HepG2 (cell line): ENCODE measurements around the gene SETD5. TPM values are rescaled to one million over a fixed set of nuclear protein-coding genes. Genes with fewer than 3 reads are reported as not detected.

Experiments used
- ATAC-seq: fragments of 200-7000 bp; cut with Tn5 transposase; 3 replicates; pipeline ENCODE4 v1.9.1; 2020; ENCODE audit warnings: mild to moderate bottlenecking, moderate library complexity
- BruUV-seq: library from RNA; stranded (reverse); fragments of 400-500 nt; replicated peaks from 2 replicates; lab custom pipeline; 2021; lab: Mats Ljungman, UMichigan
- CTCF ChIA-PET: fragments of 300-600 bp; formaldehyde crosslinking; extraction: SDS; loops from one replicate; lab custom pipeline; 2021; ENCODE audit warnings: low total read pairs, inconsistent platforms, low intra/inter-chr PET ratio; lab: Yijun Ruan, JAX
- POLR2A ChIA-PET: fragments of 350-600 bp; sonication (Branson Sonifier 250); formaldehyde crosslinking; loops from one replicate; lab custom pipeline; 2020; ENCODE audit warnings: antibody characterized with exemption, inconsistent platforms; lab: Yijun Ruan, JAX
- DNase-seq: peaks from one replicate; pipeline ENCODE4 v3.0.0-alpha.2; 2015; ENCODE audit warnings: low spot score
- FAIRE-seq: peaks from 3 replicates; lab custom pipeline; 2011; peaks lifted over from hg19 to GRCh38; lab: Jason Lieb, UNC
- H2AFZ ChIP-seq: one replicate; pipeline ENCODE4 v1.6.1; 2011; ENCODE audit warnings: low read length, inconsistent platforms
- H3K27ac ChIP-seq: fragments of 300-600 bp; 3 replicates; pipeline ENCODE4 v1.8.0; 2011; ENCODE audit warnings: mixed run types, mild to moderate bottlenecking, mixed read lengths, low read length, inconsistent platforms; ENCODE audit not compliant: insufficient read depth; ENCODE audit errors: extremely low read length
- H3K27me3 ChIP-seq, 2 experiments: fragments of 200-600 bp in 1 of 2; 2 replicates in 1 of 2; 3 replicates in 1 of 2; pipeline versions ENCODE4 v1.6.0 to v1.8.0; 2011; ENCODE audit warnings: low read length in 2 of 2, mild to moderate bottlenecking in 2 of 2, moderate library complexity in 2 of 2, inconsistent platforms in 1 of 2; ENCODE audit not compliant: insufficient read depth in 2 of 2, control insufficient read depth in 1 of 2
- H3K36me3 ChIP-seq, 2 experiments: fragments of 200-600 bp in 1 of 2; replicated peaks in 1 of 2; 2 replicates in 1 of 2; 3 replicates in 1 of 2; pipeline versions ENCODE4 v1.5.1 to v1.8.0; 2011; ENCODE audit warnings: low read length in 2 of 2, inconsistent platforms in 1 of 2; ENCODE audit not compliant: insufficient read depth in 2 of 2, control insufficient read depth in 1 of 2
- H3K4me1 ChIP-seq: 2 replicates; pipeline ENCODE4 v1.5.1; 2012; ENCODE audit warnings: low read length, inconsistent platforms; ENCODE audit not compliant: insufficient read depth
- H3K4me2 ChIP-seq: 2 replicates; pipeline ENCODE4 v1.6.0; 2011; ENCODE audit warnings: low read depth, low read length, inconsistent platforms
- H3K4me3 ChIP-seq, 3 experiments: fragments of 200-600 bp in 1 of 3; sonication (generic), shearing (Covaris generic) in 1 of 3; replicated peaks in 1 of 3; 2 replicates each; pipeline ENCODE4 v1.5.1; 2011 to 2016; ENCODE audit warnings: low read length in 3 of 3, inconsistent platforms in 2 of 3, low read depth in 2 of 3, mild to moderate bottlenecking in 2 of 3, control low read depth in 1 of 3, mixed read lengths in 1 of 3; ENCODE audit not compliant: insufficient read depth in 1 of 3
- H3K79me2 ChIP-seq: one replicate; pipeline ENCODE4 v1.6.1; 2011; ENCODE audit warnings: low read length, inconsistent platforms; ENCODE audit not compliant: insufficient read depth
- H3K9ac ChIP-seq: 2 replicates; pipeline ENCODE4 v1.6.0; 2011; ENCODE audit warnings: mild to moderate bottlenecking, low read depth, low read length, inconsistent platforms; ENCODE audit not compliant: insufficient read depth
- H3K9me3 ChIP-seq: 2 replicates; pipeline ENCODE4 v1.5.1; 2012; ENCODE audit warnings: mild to moderate bottlenecking, low read length
- H4K20me1 ChIP-seq: 2 replicates; pipeline ENCODE4 v1.6.0; 2011; ENCODE audit warnings: inconsistent platforms, mild to moderate bottlenecking, low read length, moderate library complexity; ENCODE audit not compliant: insufficient read depth
- ARHGAP35 ChIP-seq: sonication (generic); formaldehyde crosslinking; IDR thresholded peaks from 2 replicates; pipeline ENCODE4 v1.9.0; 2022; ENCODE audit warnings: mild to moderate bottlenecking, inconsistent platforms, moderate library complexity, missing genetic modification reagents, borderline replicate concordance
- ASH2L ChIP-seq: fragments of 300-600, 200-600 bp; sonication (generic); IDR thresholded peaks from 2 replicates; pipeline ENCODE4 v1.7.0; 2017; ENCODE audit warnings: low read depth, mild to moderate bottlenecking, moderate library complexity, mixed read lengths, low read length; ENCODE audit not compliant: insufficient read length
- PHF8 ChIP-seq: sonication (generic); formaldehyde crosslinking; IDR thresholded peaks from 2 replicates; pipeline ENCODE4 v1.5.0; 2020; ENCODE audit warnings: missing genetic modification reagents
- TFE3 ChIP-seq: IDR thresholded peaks from 2 replicates; pipeline ENCODE4 v1.6.1; 2016
- ZFX ChIP-seq: sonication (generic); formaldehyde crosslinking; IDR thresholded peaks from 2 replicates; pipeline ENCODE4 v1.4.0; 2020; ENCODE audit warnings: mild to moderate bottlenecking, low read depth, missing genetic modification reagents, moderate library complexity
- ZNF12 ChIP-seq: sonication (generic); formaldehyde crosslinking; IDR thresholded peaks from 2 replicates; pipeline ENCODE4 v1.5.0; 2020; ENCODE audit warnings: missing genetic modification reagents
- ZNF512 ChIP-seq: sonication (generic); formaldehyde crosslinking; IDR thresholded peaks from 2 replicates; pipeline ENCODE4 v1.4.0; 2020; ENCODE audit warnings: mild to moderate bottlenecking, missing genetic modification reagents
- ZNF572 ChIP-seq: sonication (generic); formaldehyde crosslinking; IDR thresholded peaks from 2 replicates; pipeline ENCODE4 v1.5.1; 2020; ENCODE audit warnings: mild to moderate bottlenecking, missing genetic modification reagents
- ZNF772 ChIP-seq: sonication (generic); formaldehyde crosslinking; IDR thresholded peaks from 2 replicates; pipeline ENCODE4 v1.5.0; 2020; ENCODE audit warnings: mild to moderate bottlenecking, missing genetic modification reagents
- ZNF883 ChIP-seq: sonication (generic); formaldehyde crosslinking; IDR thresholded peaks from 2 replicates; pipeline ENCODE4 v1.5.1; 2020; ENCODE audit warnings: mild to moderate bottlenecking, missing genetic modification reagents; ENCODE audit errors: not compliant biosample characterization
- WGBS: methylation state at CpG from one replicate; pipeline ENCODE4 v1.1.6; 2017; ENCODE audit warnings: low lambda C conversion rate; 5-methylcytosine and 5-hydroxymethylcytosine counted together
- in situ Hi-C: cut with HindIII; loops from 2 replicates; pipeline ENCODE4 v1.10.0; 2017; ENCODE audit warnings: low pct_unique_long_range_greater_than_20kb; ENCODE audit not compliant: extremely low pct_ligation_motif_present
- intact Hi-C: fragments of 100-400 bp; cut with micrococcal nuclease; formaldehyde crosslinking; loops from one replicate; pipeline ENCODE4 v1.10.0; 2022; ENCODE audit not compliant: unreplicated experiment
- polyA plus RNA-seq, 8 experiments: library from polyadenylated mRNA; depleted of rRNA in 3 of 8; stranded (reverse) in 7 of 8; unstranded in 1 of 8; fragments of >200 nt; fragmentation: Illumina TruSeq in 4 of 8; extraction: Trizol in 4 of 8; gene quantifications; 2 replicates each; pipeline versions ENCODE4 v1.2.1 to v1.2.3, GENCODE V29; 2011 to 2016; ENCODE audit warnings: low read depth in 4 of 8, missing spikeins in 1 of 8, mixed read lengths in 1 of 8; ENCODE audit not compliant: insufficient read depth in 1 of 8
- total RNA-seq, 5 experiments: library from RNA; depleted of rRNA; stranded (reverse); fragments of >200 nt; fragmentation: Illumina TruSeq; extraction: Trizol; gene quantifications; 2 replicates each; pipeline ENCODE4 v1.2.3, GENCODE V29; 2016; ENCODE audit warnings: low read depth in 1 of 5
- TF ChIP-seq, protein P1 (sequence below): sonication (generic); formaldehyde crosslinking; IDR thresholded peaks from 2 replicates; pipeline ENCODE4 v1.5.0; 2020; ENCODE audit warnings: missing genetic modification reagents
- TF ChIP-seq, protein P2 (sequence below): sonication (generic); formaldehyde crosslinking; IDR thresholded peaks from 2 replicates; pipeline ENCODE4 v1.4.0; 2020; ENCODE audit warnings: missing genetic modification reagents, borderline replicate concordance

Gene SETD5
- total and polyA plus RNA-seq, 2 of the 13 experiments (the other 11 are each of a cell fraction or from before 2014, with no cell fraction given), result 46.8 to 95.8 TPM

- H3K79me2 ChIP-seq, result peaks cover 87% of the 10 kb centered on the region
- peak overlapping the region; percentile 99 for H3K27ac ChIP-seq
- ChIA-PET POLR2A (interaction anchor here (1.0 to 5.8 kb wide), 8 partner anchors 10 to 417 kb away, joined by 3 to 112 read pairs (median 14); partner anchors contain the start of gene THUMPD3), CTCF (no interaction called here)
- in situ Hi-C loops, result no loop called here
- no TSS peak for BruUV-seq
- H3K9me3 ChIP-seq, result no peaks in the 10 kb centered on the region
- peak overlapping the region; percentile 95 to 100 (median 96) for H3K4me3 ChIP-seq
- DNase-seq (peak; percentile 40), FAIRE-seq (no peak), ATAC-seq (no peak)
- no peaks in the 10 kb centered on the region; a peak in 1 of 5 replicates for H3K27me3 ChIP-seq
- H3K4me1 ChIP-seq, result peaks cover 60% of the 10 kb centered on the region
- under 1% methylated on average over 33 of the region's 47 CpGs for WGBS
- H3K36me3 ChIP-seq, result peaks cover 2 to 23% of the 10 kb centered on the region in 2 experiments; a peak in 4 of 5 replicates
- intact Hi-C loops, result loop anchor here (1.0 kb wide), 2 partner anchors 24 to 35 kb away; partner anchors contain the start of gene THUMPD3
- peak overlapping the region; percentile 100 for H3K9ac ChIP-seq
- peak overlapping the region; percentile 95 for H3K4me2 ChIP-seq
- H4K20me1 ChIP-seq, result peaks cover 73% of the 10 kb centered on the region
- no peak overlapping the region for H2AFZ ChIP-seq
- TF ChIP-seq, protein P1, sequence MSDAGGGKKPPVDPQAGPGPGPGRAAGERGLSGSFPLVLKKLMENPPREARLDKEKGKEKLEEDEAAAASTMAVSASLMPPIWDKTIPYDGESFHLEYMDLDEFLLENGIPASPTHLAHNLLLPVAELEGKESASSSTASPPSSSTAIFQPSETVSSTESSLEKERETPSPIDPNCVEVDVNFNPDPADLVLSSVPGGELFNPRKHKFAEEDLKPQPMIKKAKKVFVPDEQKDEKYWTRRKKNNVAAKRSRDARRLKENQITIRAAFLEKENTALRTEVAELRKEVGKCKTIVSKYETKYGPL (CRISPR knock-in tag), result no peak
- TF ChIP-seq ZNF772 (CRISPR knock-in tag), result peak; percentile 43; the same call in 1 of the 2 replicates
- peak; percentile 40 for TF ChIP-seq ZNF883 (CRISPR knock-in tag)
- 0 out of 2 replicates have a peak, but pooled peaks have one; percentile 16 for TF ChIP-seq ZNF572
- peak; percentile 32 for TF ChIP-seq ASH2L
- TF ChIP-seq ARHGAP35, result no peak; the same call in 1 of the 2 replicates
- TF ChIP-seq, protein P2, sequence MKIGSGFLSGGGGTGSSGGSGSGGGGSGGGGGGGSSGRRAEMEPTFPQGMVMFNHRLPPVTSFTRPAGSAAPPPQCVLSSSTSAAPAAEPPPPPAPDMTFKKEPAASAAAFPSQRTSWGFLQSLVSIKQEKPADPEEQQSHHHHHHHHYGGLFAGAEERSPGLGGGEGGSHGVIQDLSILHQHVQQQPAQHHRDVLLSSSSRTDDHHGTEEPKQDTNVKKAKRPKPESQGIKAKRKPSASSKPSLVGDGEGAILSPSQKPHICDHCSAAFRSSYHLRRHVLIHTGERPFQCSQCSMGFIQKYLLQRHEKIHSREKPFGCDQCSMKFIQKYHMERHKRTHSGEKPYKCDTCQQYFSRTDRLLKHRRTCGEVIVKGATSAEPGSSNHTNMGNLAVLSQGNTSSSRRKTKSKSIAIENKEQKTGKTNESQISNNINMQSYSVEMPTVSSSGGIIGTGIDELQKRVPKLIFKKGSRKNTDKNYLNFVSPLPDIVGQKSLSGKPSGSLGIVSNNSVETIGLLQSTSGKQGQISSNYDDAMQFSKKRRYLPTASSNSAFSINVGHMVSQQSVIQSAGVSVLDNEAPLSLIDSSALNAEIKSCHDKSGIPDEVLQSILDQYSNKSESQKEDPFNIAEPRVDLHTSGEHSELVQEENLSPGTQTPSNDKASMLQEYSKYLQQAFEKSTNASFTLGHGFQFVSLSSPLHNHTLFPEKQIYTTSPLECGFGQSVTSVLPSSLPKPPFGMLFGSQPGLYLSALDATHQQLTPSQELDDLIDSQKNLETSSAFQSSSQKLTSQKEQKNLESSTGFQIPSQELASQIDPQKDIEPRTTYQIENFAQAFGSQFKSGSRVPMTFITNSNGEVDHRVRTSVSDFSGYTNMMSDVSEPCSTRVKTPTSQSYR (CRISPR knock-in tag), result peak; percentile 35; the same call in 1 of the 2 replicates
- peak; percentile 69 for TF ChIP-seq PHF8 (CRISPR knock-in tag)
- 0 out of 2 replicates have a peak, but pooled peaks have one; percentile 57 for TF ChIP-seq ZNF512 (CRISPR knock-in tag)
- TF ChIP-seq ZNF12 (CRISPR knock-in tag), result 0 out of 2 replicates have a peak, but pooled peaks have one; percentile 36
- 0 out of 2 replicates have a peak, but pooled peaks have one; percentile 30 for TF ChIP-seq TFE3 (CRISPR knock-in tag)
- peak; percentile 85 for TF ChIP-seq ZFX (CRISPR knock-in tag)
These were observed 688 bp downstream of the SETD5 start for GRCh38 chr3:9397906-9398699.
